NCI-H345 treated with DMSO at 0.1 percent for 48 hours (cell line): ENCODE measurements around the gene CHMP5.
"Not testable (repeated sequence)": the region's sequence is repeated elsewhere in the genome, so short reads cannot be mapped to it uniquely, and the experiment has no call there.

Source experiments
- DNase-seq: peaks from one replicate; lab custom pipeline; 2025; ENCODE audit not compliant: unreplicated experiment; lab: John Stamatoyannopoulos, UW

Gene CHMP5

DNA sequence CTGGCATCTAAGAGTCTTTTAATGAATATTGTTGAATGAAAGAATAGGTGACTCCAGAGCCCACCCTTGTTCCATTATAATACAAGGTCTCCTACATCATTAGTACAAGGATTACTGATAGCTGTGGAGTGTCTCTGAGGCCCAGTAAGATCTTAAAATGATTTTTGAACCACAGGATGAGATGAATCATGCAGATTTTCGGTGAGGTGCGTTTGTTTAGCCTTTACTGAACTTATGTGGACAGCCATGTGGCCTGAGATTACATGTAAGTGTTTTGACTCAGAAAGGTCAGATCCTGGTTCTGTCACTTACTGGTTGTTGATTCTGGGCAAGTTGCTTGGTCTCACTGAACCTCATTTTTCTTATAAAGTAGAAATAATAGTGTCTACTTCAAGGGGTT, 47.1 kb downstream of the CHMP5 start:
- DNase-seq = no peak

DNA sequence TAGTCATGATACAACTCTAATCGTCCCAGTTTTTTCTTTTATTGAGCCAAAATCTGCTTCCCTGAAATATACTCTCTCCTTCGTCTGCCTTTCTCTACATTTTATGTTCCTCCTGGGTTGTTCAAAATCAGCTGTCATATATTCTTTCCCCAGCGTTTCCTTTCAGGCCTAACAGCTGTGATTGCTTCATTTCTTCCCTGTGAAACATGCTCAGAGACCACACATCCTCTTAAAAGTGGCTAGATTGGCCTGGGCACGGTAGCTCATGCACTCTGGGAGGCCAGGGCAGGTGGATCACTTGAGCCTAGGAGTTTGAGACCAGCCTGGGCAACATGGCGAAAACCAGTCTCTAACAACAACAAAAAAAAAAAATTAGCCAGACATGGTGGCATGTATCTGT, 50.5 kb downstream of the CHMP5 start:
- no peak for DNase-seq

- not testable (repeated sequence) for DNase-seq
Measured at GRCh38 chr9:33317136-33317535, 52.3 kb downstream of the CHMP5 start.

GRCh38 chr9:33318225-33318624, 53.4 kb downstream of the CHMP5 start:
- DNase-seq = no peak

DNA sequence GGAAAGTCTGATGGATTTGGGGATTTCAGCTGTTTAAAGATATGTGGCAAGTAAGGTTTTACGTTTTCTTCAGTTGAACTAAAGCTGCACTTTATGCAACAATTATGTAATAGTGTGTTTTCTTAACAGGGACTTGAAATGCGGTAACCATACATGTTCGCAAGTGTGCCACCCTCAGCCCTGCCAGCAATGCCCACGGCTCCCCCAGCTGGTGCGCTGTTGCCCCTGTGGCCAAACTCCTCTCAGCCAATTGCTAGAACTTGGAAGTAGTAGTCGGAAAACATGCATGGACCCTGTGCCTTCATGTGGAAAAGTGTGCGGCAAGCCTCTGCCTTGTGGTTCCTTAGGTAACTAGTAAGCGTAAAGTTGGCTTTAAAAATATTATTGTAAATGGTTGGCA, 53.9 kb downstream of the CHMP5 start:
- no peak for DNase-seq

DNA sequence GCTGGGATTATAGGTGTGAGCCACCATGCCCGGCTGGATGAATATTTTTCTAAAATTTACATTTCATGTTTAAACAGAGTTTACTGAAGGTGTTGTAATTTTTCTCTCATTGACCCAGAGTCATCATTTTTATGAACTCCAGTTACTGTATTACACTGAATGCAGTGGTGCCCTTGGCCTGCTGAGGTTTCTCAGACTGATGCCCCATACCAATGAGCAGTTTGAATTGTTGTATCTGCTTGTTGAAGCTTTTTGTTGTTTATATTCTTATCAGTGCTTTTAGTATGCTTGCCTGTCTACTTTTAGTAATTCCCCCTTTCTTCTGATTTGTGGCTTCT, 55.4 kb downstream of the CHMP5 start:
- no peak for DNase-seq

DNA sequence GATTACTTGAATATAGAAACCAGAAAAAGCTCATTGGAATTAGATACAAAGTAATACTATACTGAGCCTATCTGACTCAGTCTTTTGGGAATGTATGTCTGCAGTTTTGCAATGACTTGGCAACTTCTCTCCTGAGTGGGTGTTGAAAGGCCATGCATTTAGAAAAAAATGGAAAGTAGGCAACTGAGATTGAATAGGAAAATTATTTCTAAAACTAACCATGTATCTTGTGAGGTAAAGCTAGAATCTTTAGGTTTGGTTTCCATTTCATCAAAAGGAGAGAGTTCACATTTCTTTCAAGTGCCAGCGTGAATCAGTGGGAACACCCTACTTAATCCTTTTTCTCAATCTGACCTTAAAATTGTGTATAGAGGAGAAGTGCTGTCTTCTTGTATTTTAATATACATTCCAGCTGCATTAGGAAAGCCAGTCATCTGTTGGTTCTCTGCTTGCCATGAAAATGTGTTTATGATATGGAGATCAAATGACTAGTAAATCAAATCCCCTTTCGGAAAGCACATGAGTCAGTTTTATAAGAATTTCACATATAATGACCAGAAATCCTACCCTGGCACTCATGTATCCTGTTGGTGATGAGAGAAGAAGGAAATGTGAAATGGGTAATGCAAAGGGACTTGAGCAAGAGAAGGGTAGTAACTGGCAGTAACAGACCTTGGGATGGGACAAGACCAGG, 55.9 kb downstream of the CHMP5 start:
- DNase-seq = no peak

DNA sequence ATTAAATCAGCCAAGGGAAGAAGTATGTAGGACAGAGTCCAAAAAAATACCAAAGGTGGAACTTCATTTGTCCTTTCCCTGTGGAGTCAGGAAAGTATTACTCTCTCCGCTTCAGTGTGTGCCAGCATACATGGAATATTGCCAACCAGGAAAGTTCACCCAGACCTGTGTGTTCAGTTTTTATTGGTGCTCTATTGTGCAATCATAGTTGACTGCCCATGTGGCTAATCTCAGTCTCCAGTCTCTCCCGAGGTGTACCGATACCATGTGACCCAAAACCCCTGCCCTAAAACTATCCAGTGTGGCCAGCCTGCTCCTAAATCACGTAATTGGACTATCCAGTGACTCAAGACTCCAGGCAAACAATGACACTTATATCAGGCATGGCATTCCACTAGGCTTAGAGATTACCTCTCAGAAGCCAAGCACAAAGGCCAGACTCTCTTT, 64.3 kb downstream of the CHMP5 start:
- no peak for DNase-seq

- no peak for DNase-seq
Measured at GRCh38 chr9:33329979-33330378, 65.1 kb downstream of the CHMP5 start.

GRCh38 chr9:33331377-33331891, 66.6 kb downstream of the CHMP5 start:
- no peak for DNase-seq
